ENCODE results near the gene RAB7B. TPM values are rescaled to one million over a fixed set of nuclear protein-coding genes. Genes with fewer than 3 reads are reported as not detected.

Gene RAB7B
- total RNA-seq, 4 donors from 2014 or later, result 0.27 to 0.32 TPM; not detected in 2

GRCh38 chr1:205977402-205978014 is 25.7 kb downstream of the RAB7B start:
- intact Hi-C loops (cut with DNase I; ENCODE audit: low total_unique reads), result loop anchor here (2.0 to 5.0 kb wide), 2 partner anchors 60 to 187 kb away; no protein-coding TSS in a partner anchor
- H3K36me3 ChIP-seq, result no peaks in the 10 kb centered on the region
- no peak overlapping the region for H3K27ac ChIP-seq
- no peaks in the 10 kb centered on the region for H3K4me1 ChIP-seq
- WGBS, 2 donors (ENCODE audit: low coverage in 1 of 2), result 80 to 93% methylated on average over 2 of the region's 2 CpGs
- no peaks in the 10 kb centered on the region for H3K9me3 ChIP-seq
- DNase-seq, result peak; percentile 68
- H3K4me3 ChIP-seq, result no peak overlapping the region
- TF ChIP-seq CTCF (IDR thresholded peaks at IDR 0.05) (peak; percentile 91 to 96 (median 93)), POLR2A (IDR thresholded peaks at IDR 0.05) (no peak)
- no peaks in the 10 kb centered on the region for H3K27me3 ChIP-seq
- in situ Hi-C loops (cut with MboI; ENCODE audit: low pct_ligation_motif_present in 1 of 4, low pct_unique_long_range_greater_than_20kb in 1 of 4, low sequenced_read_pairs in 3 of 4), result loop anchor here in 1 of 4 donors (25.0 kb wide), 1 partner anchor 135 kb away; the partner anchor contains the start of gene AVPR1B

DNA sequence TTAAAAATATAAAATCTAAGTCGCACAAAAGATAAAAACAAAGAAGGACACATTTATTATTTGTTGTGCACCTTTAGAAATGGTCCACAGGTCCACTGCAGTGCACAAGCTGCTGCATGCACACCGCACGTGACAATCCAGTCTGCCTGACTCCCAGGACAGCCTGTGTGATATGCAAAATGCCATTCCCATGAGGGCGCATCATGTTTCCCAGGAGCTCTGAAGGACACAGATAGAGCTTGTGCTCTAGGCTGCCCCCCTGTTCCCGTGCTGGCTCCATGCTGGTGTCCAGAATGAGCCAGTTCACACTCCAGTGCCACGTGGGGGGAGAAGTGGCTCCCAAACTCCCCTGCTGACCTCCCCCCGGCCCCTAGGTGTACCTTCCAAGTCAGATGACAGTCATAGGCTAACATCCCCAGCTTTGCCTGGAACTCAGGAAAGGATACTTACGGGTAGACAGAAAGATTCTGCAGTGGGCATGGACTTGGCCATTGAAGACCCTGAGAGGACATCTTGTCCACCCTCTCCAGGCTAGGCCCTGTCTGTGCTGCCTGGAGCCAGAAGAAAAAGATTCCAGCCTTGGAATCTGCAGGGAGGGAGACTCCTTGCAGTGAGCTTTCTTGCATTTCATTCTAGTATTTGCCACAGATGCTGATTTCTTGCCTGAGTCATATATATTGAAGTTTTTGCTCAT is 26.3 kb downstream of the RAB7B start:
- H3K9me3 ChIP-seq, result no peaks in the 10 kb centered on the region
- in situ Hi-C loops (cut with MboI; ENCODE audit: low pct_ligation_motif_present in 1 of 4, low pct_unique_long_range_greater_than_20kb in 1 of 4, low sequenced_read_pairs in 3 of 4) (loop anchor here in 1 of 4 donors (25.0 kb wide), 1 partner anchor 135 kb away; the partner anchor contains the start of gene AVPR1B), intact Hi-C loops (cut with DNase I; ENCODE audit: low total_unique reads) (loop anchor here (2.0 to 5.0 kb wide), 2 partner anchors 60 to 186 kb away; no protein-coding TSS in a partner anchor)
- H3K4me1 ChIP-seq, result no peaks in the 10 kb centered on the region
- no peak for TF ChIP-seq EP300 (IDR thresholded peaks at IDR 0.05; ENCODE audit: low read depth)
- no peak for TF ChIP-seq CTCF (IDR thresholded peaks at IDR 0.05)
- TF ChIP-seq POLR2A (IDR thresholded peaks at IDR 0.05), result no peak
- TF ChIP-seq POLR2AphosphoS5 (IDR thresholded peaks at IDR 0.05), result no peak
- H3K4me3 ChIP-seq, result no peak overlapping the region
- H3K27me3 ChIP-seq, result no peaks in the 10 kb centered on the region
- no peaks in the 10 kb centered on the region for H3K36me3 ChIP-seq
- H3K27ac ChIP-seq, result no peak overlapping the region
- WGBS, 2 donors (ENCODE audit: low coverage in 1 of 2), result 66 to 88% methylated on average over 3 to 8 of the region's 8 CpGs
- no peak for DNase-seq

GRCh38 chr1:205976036-205976435 is 27.2 kb downstream of the RAB7B start:
- TF ChIP-seq POLR2A (IDR thresholded peaks at IDR 0.05) (no peak), CTCF (IDR thresholded peaks at IDR 0.05) (no peak), EP300 (IDR thresholded peaks at IDR 0.05; ENCODE audit: low read depth) (no peak), POLR2AphosphoS5 (IDR thresholded peaks at IDR 0.05) (no peak)
- H3K4me1 ChIP-seq, result no peaks in the 10 kb centered on the region
- 88% methylated on average over 3 of the region's 4 CpGs; no CpG with 5 or more reads in 1 of the 2 donors for WGBS, 2 donors (ENCODE audit: low coverage in 1 of 2)
- H3K27me3 ChIP-seq, result no peaks in the 10 kb centered on the region
- DNase-seq, result no peak
- no peaks in the 10 kb centered on the region for H3K9me3 ChIP-seq
- in situ Hi-C loops (cut with MboI; ENCODE audit: low pct_ligation_motif_present in 1 of 4, low pct_unique_long_range_greater_than_20kb in 1 of 4, low sequenced_read_pairs in 3 of 4), result loop anchor here in 1 of 4 donors (25.0 kb wide), 1 partner anchor 136 kb away; the partner anchor contains the start of gene AVPR1B
- intact Hi-C loops (cut with DNase I; ENCODE audit: low total_unique reads), result loop anchor here (2.0 to 5.0 kb wide), 2 partner anchors 59 to 185 kb away; no protein-coding TSS in a partner anchor
- H3K27ac ChIP-seq, result no peak overlapping the region
- no peak overlapping the region for H3K4me3 ChIP-seq
- H3K36me3 ChIP-seq, result no peaks in the 10 kb centered on the region

DNA sequence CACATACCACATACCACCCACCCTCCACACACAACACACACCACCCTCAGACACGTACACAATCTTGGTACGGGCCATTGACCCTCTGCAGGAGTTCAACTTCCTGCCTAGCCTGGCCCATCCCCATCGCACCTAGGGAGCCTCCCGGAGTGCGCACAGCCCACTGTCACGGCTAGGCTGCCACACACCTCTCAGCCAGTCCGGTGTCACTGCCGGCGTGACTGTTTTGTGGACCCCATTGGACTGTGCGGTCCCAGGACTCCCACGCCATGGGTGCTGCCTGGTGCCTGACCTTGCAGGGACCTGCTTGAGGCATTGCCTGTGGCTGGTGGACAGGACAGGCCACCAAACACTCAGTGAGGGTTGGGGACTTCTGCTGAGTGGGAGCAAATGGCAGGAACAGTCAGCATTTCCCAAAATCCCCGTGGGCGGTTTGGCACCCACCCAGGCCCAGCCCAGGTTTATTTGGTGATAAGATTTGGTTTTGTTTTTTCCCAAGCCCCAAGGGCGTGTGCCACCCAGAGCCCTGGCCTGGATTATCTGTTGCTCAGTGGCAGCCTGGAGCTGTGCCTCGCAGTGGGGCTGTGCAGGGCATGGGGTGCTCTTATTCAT is 27.7 kb downstream of the RAB7B start:
- Histone ChIP-seq H3K27ac (no peak overlapping the region), H3K9me3 (no peaks in the 10 kb centered on the region), H3K27me3 (no peaks in the 10 kb centered on the region), H3K4me1 (no peaks in the 10 kb centered on the region), H3K4me3 (no peak overlapping the region), H3K36me3 (no peaks in the 10 kb centered on the region)
- 80% methylated on average over 15 of the region's 15 CpGs; no CpG with 5 or more reads in 1 of the 2 donors for WGBS, 2 donors (ENCODE audit: low coverage in 1 of 2)
- intact Hi-C loops (cut with DNase I; ENCODE audit: low total_unique reads), result loop anchor here (2.0 to 5.0 kb wide), 2 partner anchors 58 to 317 kb away; no protein-coding TSS in a partner anchor
- no peak for DNase-seq
- TF ChIP-seq EP300 (IDR thresholded peaks at IDR 0.05; ENCODE audit: low read depth), result no peak
- TF ChIP-seq CTCF (IDR thresholded peaks at IDR 0.05), result no peak
- in situ Hi-C loops (cut with MboI; ENCODE audit: low pct_ligation_motif_present in 1 of 4, low pct_unique_long_range_greater_than_20kb in 1 of 4, low sequenced_read_pairs in 3 of 4), result loop anchor here in 1 of 4 donors (25.0 kb wide), 1 partner anchor 137 kb away; the partner anchor contains the start of gene AVPR1B
